Sigmoid colon (tissue), 7 donors: ENCODE data around the gene GPS1. TPM values are rescaled to one million over a fixed set of nuclear protein-coding genes. Genes with fewer than 3 reads are reported as not detected.

Source experiments
- DNase-seq: peaks from one replicate; pipeline ENCODE4 v3.0.0-alpha.2; 2019
- H3K27ac ChIP-seq, 4 donors: fragments of 200-600 bp; sonication (generic); one replicate each; pipeline ENCODE4 v1.5.1; 2016 to 2019; ENCODE audit warnings: mild to moderate bottlenecking in 1 of 4
- H3K27me3 ChIP-seq, 3 donors: fragments of 200-600 bp; sonication (generic); one replicate each; pipeline ENCODE4 v1.5.1; 2019; ENCODE audit warnings: mild to moderate bottlenecking in 1 of 3
- H3K36me3 ChIP-seq, 4 donors: fragments of 200-600 bp; sonication (generic); one replicate each; pipeline ENCODE4 v1.5.1; 2016 to 2019
- H3K4me1 ChIP-seq, 4 donors: fragments of 200-600 bp; sonication (generic); one replicate each; pipeline ENCODE4 v1.5.1; 2017 to 2019
- H3K4me3 ChIP-seq, 4 donors: fragments of 200-600 bp; sonication (generic); one replicate each; pipeline ENCODE4 v1.5.1; 2017 to 2019; ENCODE audit warnings: mild to moderate bottlenecking in 2 of 4, moderate library complexity in 1 of 4
- H3K9me3 ChIP-seq, 4 donors: fragments of 200-600 bp in 3 of 4; sonication (generic) in 3 of 4; one replicate each; pipeline versions ENCODE4 v1.5.1 to v1.6.1; 2013 to 2019
- CTCF ChIP-seq, 4 experiments: fragments of 450-650 bp in 3 of 4; fragments of 200-600 bp in 1 of 4; IDR thresholded peaks; one replicate each; pipeline ENCODE4 v1.5.1; 2016 to 2019; ENCODE audit warnings: antibody characterized with exemption in 4 of 4, mild to moderate bottlenecking in 3 of 4, moderate library complexity in 2 of 4
- EP300 ChIP-seq, 4 donors: sonication (generic); formaldehyde crosslinking; IDR thresholded peaks; one replicate each; pipeline ENCODE4 v1.6.1; 2017; ENCODE audit warnings: antibody characterized with exemption in 4 of 4
- POLR2A ChIP-seq, 2 donors: fragments of 450-650 bp; IDR thresholded peaks; one replicate each; pipeline ENCODE4 v1.6.1; 2016; ENCODE audit warnings: antibody characterized with exemption in 2 of 2, mild to moderate bottlenecking in 2 of 2, moderate library complexity in 2 of 2
- POLR2AphosphoS5 ChIP-seq, 4 donors: sonication (generic); formaldehyde crosslinking; IDR thresholded peaks; one replicate each; pipeline ENCODE4 v1.6.1; 2017; ENCODE audit warnings: antibody characterized with exemption in 4 of 4
- WGBS, 2 donors: extraction: QIAGEN DNeasy Blood & Tissue Kit; methylation state at CpG; one replicate each; pipeline ENCODE4 v1.1.7; 2013; 5-methylcytosine and 5-hydroxymethylcytosine counted together
- intact Hi-C: fragments of 100-400 bp; cut with DNase I; formaldehyde crosslinking; loops from one replicate; pipeline ENCODE4 v1.15.1; 2023
- polyA plus RNA-seq, 3 donors: library from polyadenylated mRNA; stranded (reverse); fragments of 200-250 nt; gene quantifications; one replicate each; pipeline ENCODE4 v1.2.3, GENCODE V29; 2013
- total RNA-seq, 4 donors: library from RNA; depleted of rRNA; stranded (reverse); fragments of >200 nt; gene quantifications; one replicate each; pipeline ENCODE4 v1.1.0, GENCODE V29; 2016
- donor health status: healthy with polysubstance abuse.
- donor health status: Bipolar disorder and iron deficiency.
- donor health status: healthy.

The GPS1 gene
- total and polyA plus RNA-seq, 7 donors, result 64.6 to 83.6 (median 69.1) TPM

- H3K36me3 ChIP-seq, result peaks cover 83 to 100% (median 97%) of the 10 kb centered on the region in 4 donors
- intact Hi-C loops, result no loop called here
- DNase-seq, result no peak
- TF ChIP-seq POLR2AphosphoS5 (IDR thresholded peaks at IDR 0.05) (no peak), EP300 (IDR thresholded peaks at IDR 0.05) (no peak)
- no peaks in the 10 kb centered on the region for H3K9me3 ChIP-seq
- no peak overlapping the region for H3K27ac ChIP-seq
- 94 to 96% methylated on average over 47 of the region's 47 CpGs for WGBS, 2 donors
- no peaks in the 10 kb centered on the region for H3K27me3 ChIP-seq
- H3K4me3 ChIP-seq, result no peak overlapping the region
- no peaks in the 10 kb centered on the region for H3K4me1 ChIP-seq
Observed at GRCh38 chr17:82088838-82089722, 37.4 kb downstream of the GPS1 start.

GRCh38 chr17:82089723-82090548, 38.2 kb downstream of the GPS1 start:
- no peak overlapping the region for H3K27ac ChIP-seq
- TF ChIP-seq CTCF (IDR thresholded peaks at IDR 0.05) (no peak), POLR2AphosphoS5 (IDR thresholded peaks at IDR 0.05) (no peak), EP300 (IDR thresholded peaks at IDR 0.05) (no peak), POLR2A (IDR thresholded peaks at IDR 0.05) (no peak)
- no peak overlapping the region for H3K4me3 ChIP-seq
- no peaks in the 10 kb centered on the region for H3K9me3 ChIP-seq
- H3K36me3 ChIP-seq, result peaks cover 86 to 100% (median 96%) of the 10 kb centered on the region in 4 donors
- DNase-seq, result no peak
- H3K4me1 ChIP-seq, result no peaks in the 10 kb centered on the region
- WGBS, 2 donors, result 91 to 93% methylated on average over 29 of the region's 29 CpGs
- intact Hi-C loops, result no loop called here
- H3K27me3 ChIP-seq, result no peaks in the 10 kb centered on the region

- Histone ChIP-seq H3K27ac (no peak overlapping the region), H3K9me3 (no peaks in the 10 kb centered on the region), H3K36me3 (peaks cover 81 to 100% (median 93%) of the 10 kb centered on the region in 4 donors), H3K4me3 (no peak overlapping the region), H3K4me1 (peaks cover 0 to under 1% (median under 1%) of the 10 kb centered on the region in 4 donors), H3K27me3 (no peaks in the 10 kb centered on the region)
- no peak for DNase-seq
- intact Hi-C loops, result no loop called here
- TF ChIP-seq POLR2AphosphoS5 (IDR thresholded peaks at IDR 0.05), result no peak
- TF ChIP-seq POLR2A (IDR thresholded peaks at IDR 0.05), result no peak
- no peak for TF ChIP-seq CTCF (IDR thresholded peaks at IDR 0.05)
- no peak for TF ChIP-seq EP300 (IDR thresholded peaks at IDR 0.05)
- WGBS, 2 donors, result 95 to 96% methylated on average over 29 of the region's 29 CpGs
Observed at GRCh38 chr17:82090549-82091263, 39.0 kb downstream of the GPS1 start.

GRCh38 chr17:82091264-82092066, 39.8 kb downstream of the GPS1 start:
- H3K4me1 ChIP-seq, result peaks cover 0 to 8% (median 5%) of the 10 kb centered on the region in 4 donors
- DNase-seq, result no peak
- intact Hi-C loops, result no loop called here
- peaks cover 75 to 97% (median 89%) of the 10 kb centered on the region in 4 donors for H3K36me3 ChIP-seq
- 95 to 97% methylated on average over 37 of the region's 37 CpGs for WGBS, 2 donors
- H3K9me3 ChIP-seq, result no peaks in the 10 kb centered on the region
- TF ChIP-seq POLR2AphosphoS5 (IDR thresholded peaks at IDR 0.05), result no peak
- no peak for TF ChIP-seq CTCF (IDR thresholded peaks at IDR 0.05)
- TF ChIP-seq POLR2A (IDR thresholded peaks at IDR 0.05), result no peak
- no peak for TF ChIP-seq EP300 (IDR thresholded peaks at IDR 0.05)
- H3K4me3 ChIP-seq, result no peak overlapping the region
- no peaks in the 10 kb centered on the region for H3K27me3 ChIP-seq
- H3K27ac ChIP-seq, result no peak overlapping the region
